Stimulated activated CD8-positive, alpha-beta memory T cell treated with anti-CD3 and anti-CD28 coated beads, Interleukin-7, amount 100 ng/mL, for 48 hours (primary cell): Measurements from ENCODE around the gene BCAS3.

Source experiments
- DNase-seq, 2 donors: peaks; one replicate each; pipeline ENCODE4 v3.0.0-alpha.2; 2020; ENCODE audit warnings: low read depth in 1 of 2; ENCODE audit errors: extremely low read depth in 1 of 2

Gene BCAS3

GRCh38 chr17:61116577-61116976 is 438.9 kb downstream of the BCAS3 start:
- DNase-seq: no peak

DNA sequence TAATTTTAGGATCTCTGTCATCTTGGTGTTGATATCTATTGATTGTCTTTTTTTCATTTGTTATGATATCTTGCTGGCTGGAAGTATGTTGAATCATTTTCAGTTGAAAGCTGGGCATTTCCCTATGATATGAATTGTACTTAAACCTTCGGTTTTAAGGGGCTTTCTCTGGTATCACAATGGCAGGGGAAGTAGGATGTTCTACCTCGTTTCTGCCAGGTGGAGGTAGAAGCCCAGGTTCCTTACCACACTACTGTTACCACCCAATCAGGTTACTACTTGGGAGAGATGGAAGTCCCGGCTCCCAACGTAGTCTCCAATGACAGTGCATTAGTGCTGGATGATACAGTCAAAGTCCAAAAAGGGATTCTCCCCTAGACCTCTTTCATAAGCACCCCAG is 440.3 kb downstream of the BCAS3 start:
- no peak for DNase-seq

GRCh38 chr17:61118871-61119270 is 441.2 kb downstream of the BCAS3 start:
- DNase-seq: no peak

- no peak for DNase-seq
Observed at GRCh38 chr17:61122326-61122913, 444.8 kb downstream of the BCAS3 start.

DNA sequence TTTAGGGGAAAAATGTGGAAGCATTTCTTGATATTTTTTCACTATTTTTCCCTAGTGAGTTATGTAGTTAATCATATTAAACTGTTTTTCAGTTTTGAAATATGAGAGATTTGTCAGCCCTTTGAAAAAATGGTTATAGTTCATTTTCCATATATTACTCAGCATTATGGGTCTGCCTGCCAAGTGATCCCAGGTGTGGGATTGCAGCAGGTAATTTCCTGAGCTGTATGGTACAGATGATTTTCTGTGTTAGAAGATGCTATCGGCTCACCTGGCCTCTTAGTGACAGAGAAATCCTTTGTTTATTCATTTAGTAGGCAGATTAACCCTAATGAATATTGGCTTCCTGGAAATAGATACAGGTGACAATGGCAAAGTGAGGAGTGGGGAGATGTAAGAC is 446.9 kb downstream of the BCAS3 start:
- DNase-seq: no peak

DNA sequence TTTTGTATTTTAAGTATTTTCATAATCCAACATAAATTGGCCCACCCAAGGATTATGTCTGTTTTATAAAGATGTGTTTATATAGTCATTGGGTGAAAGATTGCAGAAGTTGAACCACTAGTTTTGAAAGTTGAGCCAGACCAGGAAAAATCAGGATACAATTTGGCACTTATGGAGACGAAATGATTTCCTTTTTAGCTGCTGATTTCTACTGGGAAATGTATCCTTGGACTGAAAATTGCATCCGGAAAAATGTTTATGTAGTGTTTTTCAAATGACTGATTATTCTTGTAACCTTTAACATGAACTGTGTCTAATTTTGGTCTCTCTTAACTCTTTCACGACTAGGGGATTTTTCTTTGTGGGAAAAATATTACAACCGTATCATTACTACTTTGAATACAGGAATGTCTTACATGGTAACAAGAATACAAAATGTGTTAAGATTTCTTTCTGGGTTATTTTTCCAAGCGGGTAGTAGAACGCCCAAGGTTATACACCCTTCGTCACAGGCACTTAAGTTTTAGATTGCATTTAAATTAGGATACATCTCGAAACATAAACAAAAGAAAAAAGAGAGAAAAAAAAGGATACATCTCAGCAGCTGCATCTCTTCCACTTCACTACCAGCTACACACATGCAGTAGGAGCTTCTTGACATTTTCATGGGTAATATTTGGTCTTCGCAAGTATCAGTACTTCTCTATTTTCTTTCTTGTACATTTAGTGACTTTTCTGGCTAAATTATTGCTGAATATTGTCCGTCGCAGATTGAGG is 449.0 kb downstream of the BCAS3 start:
- no peak for DNase-seq

DNA sequence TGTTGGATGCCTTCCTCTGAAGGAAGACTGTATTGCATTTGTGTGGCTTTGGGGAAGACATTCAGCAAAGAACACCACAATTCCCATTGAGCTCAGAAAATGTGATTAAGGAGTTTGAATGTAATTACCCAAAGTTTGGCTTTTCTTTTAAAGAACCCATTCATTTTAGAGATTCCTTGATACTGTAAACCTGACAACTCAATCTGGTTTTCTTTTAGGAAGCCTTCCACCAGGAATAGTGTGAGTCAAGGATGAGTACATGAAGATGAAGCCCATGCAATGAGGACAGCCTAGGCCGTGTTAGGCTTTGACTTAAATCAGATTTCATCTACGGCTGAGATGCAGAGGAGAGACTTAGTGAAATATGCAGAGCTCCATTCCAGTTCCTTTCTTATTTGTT is 450.3 kb downstream of the BCAS3 start:
- DNase-seq: no peak

- DNase-seq: no peak
Observed at GRCh38 chr17:61128661-61129115, 451.0 kb downstream of the BCAS3 start.

- DNase-seq: no peak
Observed at GRCh38 chr17:61129267-61130254, 451.9 kb downstream of the BCAS3 start.

GRCh38 chr17:61130330-61130729 is 452.7 kb downstream of the BCAS3 start:
- no peak for DNase-seq

- DNase-seq: no peak
Observed at GRCh38 chr17:61131585-61131984, 453.9 kb downstream of the BCAS3 start.

- no peak for DNase-seq
Observed at GRCh38 chr17:61132524-61132923, 454.9 kb downstream of the BCAS3 start.

- no peak for DNase-seq
Observed at GRCh38 chr17:61133853-61134252, 456.2 kb downstream of the BCAS3 start.

DNA sequence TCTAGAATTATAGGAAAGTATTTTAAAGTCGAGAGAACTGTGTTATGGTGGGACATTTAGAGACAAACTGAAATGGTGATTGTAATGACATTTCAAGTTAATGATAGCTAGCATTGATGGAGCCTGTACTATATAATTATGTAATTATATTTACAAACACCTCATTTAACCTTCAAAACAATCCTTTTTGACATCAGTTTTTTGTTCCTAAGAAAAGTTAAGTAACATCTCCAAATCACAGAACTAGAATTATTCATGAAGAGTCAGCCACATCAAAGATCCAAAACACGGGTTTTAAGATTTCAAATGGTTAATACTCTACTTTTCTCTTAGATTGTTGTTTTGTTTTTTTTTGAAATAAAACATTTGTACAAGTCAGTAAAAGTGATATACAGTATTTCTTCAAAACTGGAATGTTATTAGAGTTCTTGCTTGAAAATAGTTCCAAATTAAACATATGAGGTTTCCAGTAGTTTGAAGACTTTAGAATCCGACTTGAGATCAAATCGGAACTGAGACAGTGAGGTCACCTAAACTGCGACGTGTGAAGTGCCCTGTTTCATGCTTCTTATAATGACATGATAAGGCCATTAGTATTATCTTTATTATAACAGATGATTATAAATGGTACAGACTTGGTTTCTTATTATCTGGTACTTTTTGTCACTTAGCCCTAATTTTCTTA is 457.0 kb downstream of the BCAS3 start:
- DNase-seq: no peak

- DNase-seq: no peak
Observed at GRCh38 chr17:61135782-61136181, 458.1 kb downstream of the BCAS3 start.

- no peak for DNase-seq
Observed at GRCh38 chr17:61136296-61136695, 458.6 kb downstream of the BCAS3 start.

DNA sequence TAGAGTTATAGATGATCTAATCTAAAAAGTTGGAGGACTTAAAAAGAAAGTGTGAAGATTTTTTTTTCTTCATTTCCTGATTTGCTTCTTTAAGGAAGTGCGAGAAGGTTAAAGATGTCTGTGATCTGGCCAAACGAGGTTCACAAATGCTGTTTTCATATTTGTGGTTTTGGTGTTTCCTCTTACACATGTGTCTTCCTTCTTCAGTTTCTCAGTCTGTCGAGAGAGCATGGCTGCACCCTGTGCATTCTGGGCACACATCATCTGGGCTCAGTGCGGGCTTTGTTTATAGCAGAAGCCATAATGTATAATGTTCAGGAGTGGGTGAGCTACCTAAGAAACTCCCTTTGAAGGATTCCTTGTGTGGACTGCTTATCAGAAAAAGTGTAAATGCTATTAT is 461.6 kb downstream of the BCAS3 start:
- DNase-seq: peak in 1 of 2 donors; percentile 22

DNA sequence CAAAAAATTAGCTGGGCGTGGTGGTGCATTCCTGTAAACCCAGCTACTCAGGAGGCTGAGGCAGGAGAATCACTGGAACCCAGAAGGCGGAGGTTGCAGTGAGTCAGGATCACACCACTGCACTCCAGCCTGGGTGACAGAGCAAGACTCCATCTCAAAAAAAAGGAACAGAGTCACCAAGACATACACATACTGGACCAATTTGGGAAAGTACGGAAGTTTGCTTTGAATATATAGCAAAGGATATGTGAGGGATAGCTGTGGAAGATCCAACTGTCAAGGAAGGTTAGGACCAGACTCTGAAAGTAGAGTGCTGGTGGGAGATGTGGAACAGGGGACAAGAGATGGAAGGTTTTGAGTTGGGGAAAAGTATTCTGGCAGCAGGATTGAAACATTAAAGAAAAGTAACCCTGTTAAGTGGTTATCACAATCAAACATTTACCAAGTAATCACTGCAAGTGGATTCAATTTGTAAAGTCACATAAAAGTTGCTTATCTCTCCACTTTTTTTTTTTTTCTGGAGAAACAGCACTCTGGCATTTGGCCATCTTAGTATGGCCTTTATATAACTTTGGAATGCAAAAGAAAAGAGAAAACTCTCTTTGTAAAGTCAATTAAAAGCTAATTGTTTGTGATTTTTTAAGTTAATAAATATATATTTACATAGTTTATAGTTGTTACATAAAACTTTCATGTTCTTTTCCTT is 462.6 kb downstream of the BCAS3 start:
- DNase-seq: no peak

DNA sequence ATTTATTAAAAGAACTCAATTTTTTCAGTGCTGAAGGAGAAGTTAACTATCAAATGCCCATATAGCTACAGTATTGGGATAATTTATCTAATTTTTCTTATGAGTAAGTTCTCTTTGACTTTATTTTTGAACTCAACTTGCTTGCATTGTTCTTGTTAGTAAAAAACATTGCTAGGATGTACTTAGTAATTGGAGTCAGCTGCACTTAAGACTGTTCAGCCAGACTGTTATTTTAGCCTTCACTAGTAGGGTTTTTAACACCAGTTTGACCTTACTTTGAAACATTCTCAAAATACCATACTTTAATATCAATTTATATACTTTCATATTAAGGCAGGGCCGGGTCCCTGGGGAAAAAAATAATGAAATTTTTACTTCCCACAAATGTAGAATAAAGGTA is 465.4 kb downstream of the BCAS3 start:
- DNase-seq: no peak

DNA sequence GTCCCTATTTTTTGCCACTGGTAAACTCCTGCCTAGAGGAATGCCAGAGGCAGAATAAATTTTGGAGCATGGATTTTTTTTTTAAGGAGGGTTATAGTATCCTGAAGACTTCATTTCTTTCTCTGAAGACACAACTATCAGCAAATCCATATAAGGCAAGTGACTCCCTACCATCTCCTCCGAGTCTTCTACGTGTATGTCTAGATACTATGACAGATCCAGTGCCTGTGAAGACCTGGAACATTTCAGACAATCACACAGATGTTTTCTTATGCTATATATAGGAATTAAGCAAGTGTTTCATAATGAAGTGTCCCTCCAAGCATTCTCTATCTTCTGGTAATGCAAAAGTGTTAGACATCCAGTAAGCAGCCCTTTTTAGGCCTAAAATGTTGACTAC is 466.5 kb downstream of the BCAS3 start:
- no peak for DNase-seq
